ENCODE measurements around the gene SH3GLB2.
"Not testable (repeated sequence)": the region's sequence is repeated elsewhere in the genome, so short reads cannot be mapped to it uniquely, and the experiment has no call there.

Gene SH3GLB2

GRCh38 chr9:128987805-128988204, 40.3 kb downstream of the SH3GLB2 start:
- DNase-seq: no peak

DNA sequence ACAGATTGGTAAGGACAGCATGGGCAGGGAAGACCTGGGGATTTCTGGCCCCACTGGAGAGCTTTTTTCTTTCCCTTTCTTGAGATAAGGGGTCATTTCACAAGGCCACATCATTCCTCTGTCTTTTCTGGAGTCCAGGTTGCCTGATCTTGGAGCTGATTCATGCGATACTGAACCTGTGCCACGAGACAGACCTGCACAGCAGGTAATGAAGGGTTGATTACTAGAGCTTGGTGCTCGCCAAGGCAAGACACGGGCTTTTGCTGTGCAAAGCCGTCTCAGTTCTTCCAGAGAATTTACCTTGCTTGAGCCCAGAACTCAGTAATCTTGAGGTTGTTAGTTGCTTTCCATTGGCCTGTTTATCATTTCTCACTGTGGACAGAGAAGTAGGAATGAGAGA, 41.5 kb downstream of the SH3GLB2 start:
- DNase-seq: no peak

DNA sequence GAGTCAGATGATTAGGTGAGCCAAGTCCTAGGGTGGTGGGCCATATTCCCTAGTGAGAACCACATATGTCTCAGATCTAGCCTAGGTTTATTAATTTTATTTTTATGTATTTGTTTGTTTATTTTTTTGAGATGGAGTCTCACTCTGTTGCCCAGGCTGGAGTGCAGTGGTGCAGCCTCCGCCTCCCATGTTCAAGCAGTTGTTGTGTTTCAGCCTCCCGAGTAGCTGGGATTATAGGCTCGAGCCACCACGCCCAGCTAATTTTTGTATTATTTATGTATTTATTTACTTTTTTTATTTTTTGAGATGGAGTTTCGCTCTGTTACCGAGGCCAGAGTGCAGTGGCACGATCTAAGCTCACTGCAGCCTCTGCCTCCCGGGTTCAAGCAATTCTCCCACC, 44.6 kb downstream of the SH3GLB2 start:
- no peak for DNase-seq

GRCh38 chr9:128979111-128979510, 49.0 kb downstream of the SH3GLB2 start:
- no peak for DNase-seq

DNA sequence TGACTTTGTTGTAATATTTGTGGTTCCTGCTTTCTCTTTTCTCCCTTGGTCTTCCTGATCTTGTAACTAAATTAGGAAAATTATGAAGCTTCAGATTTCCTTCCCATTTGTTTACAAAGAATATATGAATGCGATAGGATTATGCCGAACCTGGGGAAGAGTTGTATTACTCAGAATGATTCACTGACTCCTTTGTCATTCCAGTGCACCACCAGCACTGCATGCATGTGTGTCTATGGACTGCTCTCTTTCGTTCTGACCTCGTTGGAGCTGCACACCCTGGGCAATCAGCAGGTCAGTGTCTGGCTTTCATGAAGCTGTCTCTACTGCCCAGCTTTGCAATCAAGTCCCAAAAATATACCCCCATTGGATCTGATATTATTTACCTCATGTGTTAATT, 55.2 kb downstream of the SH3GLB2 start:
- DNase-seq: no peak

DNA sequence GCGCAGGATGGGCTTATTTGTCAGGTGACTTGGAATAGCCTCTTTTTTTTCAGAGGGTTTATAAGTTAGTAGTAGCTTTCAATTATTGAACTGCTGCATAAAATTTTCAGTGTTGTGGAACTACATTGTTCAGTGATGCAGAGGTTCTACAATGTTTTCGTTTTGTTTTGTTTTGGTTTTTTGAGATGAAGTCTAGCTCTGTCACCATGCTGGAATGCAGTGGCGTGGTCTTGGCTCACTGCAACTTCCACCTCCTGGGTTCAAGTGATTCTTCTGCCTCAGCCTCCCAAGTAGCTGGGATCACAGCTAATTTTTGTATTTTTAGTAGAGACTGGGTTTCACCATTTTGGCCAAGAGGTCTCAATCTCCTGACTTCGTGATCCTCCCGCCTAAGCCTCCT, 58.6 kb downstream of the SH3GLB2 start:
- no peak for DNase-seq

DNA sequence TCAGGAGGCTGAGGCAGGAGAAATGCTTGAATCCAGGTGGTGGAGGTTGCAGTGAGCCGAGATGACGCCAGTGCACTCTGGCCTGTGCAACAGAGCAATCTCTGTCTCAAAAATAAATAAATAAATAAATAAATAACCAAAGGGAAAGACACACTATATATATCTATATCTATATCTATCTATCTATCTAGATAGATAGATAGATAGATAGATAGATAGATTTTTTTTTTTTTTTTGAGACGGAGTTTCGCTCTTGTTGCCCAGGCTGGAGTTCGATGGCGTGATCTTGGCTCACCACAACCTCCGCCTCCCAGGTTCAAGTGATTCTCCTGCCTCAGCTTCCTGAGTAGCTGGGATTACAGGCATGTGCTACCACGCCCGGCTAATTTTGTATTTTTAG, 66.7 kb downstream of the SH3GLB2 start:
- not testable (repeated sequence) for DNase-seq

Measured in SHP77 (cell line).